GM12864 (cell line): ENCODE data around the gene AP3B2.
A peak's percentile ranks its signal among the peaks of the same experiment; 100 is the strongest.
"Not testable (repeated sequence)": the region's sequence is repeated elsewhere in the genome, so short reads cannot be mapped to it uniquely, and the experiment has no call there.

Experiments used
- DNase-seq: peaks from one replicate; pipeline ENCODE4 v3.0.0-alpha.2; 2011; ENCODE audit warnings: low read depth
- H3K4me3 ChIP-seq: 2 replicates; pipeline ENCODE4 v1.5.1; 2011; ENCODE audit warnings: mild to moderate bottlenecking, low read depth, low read length, control low read depth
- TF ChIP-seq, protein P1 (sequence below): IDR thresholded peaks from 2 replicates; pipeline ENCODE4 v1.5.1; 2011; ENCODE audit warnings: low read depth, mild to moderate bottlenecking, moderate library complexity, low read length, control low read depth, inconsistent platforms; ENCODE audit errors: missing control alignments

AP3B2 gene

DNA sequence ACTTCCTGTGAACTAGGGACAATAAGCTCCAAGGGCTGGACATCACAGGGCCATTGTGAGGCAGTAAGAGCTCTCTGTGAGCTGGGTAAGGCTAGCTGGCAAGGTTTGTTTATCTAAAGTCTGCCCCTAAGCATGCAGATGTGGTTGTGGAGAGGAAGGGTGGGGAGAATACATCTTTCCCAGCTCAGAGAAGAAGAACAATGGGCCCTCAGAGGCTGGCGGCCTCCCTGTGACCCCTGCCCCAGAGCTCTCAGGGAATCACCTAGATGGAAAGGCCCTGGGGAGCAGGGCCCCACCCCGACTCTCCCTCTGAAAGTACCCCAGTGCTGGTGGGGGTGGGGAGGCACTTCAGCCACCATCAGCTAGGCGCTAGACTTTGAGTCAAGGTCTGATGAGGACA is 4.3 kb upstream of the AP3B2 start:
- no peak for DNase-seq
- TF ChIP-seq, protein P1, sequence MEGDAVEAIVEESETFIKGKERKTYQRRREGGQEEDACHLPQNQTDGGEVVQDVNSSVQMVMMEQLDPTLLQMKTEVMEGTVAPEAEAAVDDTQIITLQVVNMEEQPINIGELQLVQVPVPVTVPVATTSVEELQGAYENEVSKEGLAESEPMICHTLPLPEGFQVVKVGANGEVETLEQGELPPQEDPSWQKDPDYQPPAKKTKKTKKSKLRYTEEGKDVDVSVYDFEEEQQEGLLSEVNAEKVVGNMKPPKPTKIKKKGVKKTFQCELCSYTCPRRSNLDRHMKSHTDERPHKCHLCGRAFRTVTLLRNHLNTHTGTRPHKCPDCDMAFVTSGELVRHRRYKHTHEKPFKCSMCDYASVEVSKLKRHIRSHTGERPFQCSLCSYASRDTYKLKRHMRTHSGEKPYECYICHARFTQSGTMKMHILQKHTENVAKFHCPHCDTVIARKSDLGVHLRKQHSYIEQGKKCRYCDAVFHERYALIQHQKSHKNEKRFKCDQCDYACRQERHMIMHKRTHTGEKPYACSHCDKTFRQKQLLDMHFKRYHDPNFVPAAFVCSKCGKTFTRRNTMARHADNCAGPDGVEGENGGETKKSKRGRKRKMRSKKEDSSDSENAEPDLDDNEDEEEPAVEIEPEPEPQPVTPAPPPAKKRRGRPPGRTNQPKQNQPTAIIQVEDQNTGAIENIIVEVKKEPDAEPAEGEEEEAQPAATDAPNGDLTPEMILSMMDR, result no peak

DNA sequence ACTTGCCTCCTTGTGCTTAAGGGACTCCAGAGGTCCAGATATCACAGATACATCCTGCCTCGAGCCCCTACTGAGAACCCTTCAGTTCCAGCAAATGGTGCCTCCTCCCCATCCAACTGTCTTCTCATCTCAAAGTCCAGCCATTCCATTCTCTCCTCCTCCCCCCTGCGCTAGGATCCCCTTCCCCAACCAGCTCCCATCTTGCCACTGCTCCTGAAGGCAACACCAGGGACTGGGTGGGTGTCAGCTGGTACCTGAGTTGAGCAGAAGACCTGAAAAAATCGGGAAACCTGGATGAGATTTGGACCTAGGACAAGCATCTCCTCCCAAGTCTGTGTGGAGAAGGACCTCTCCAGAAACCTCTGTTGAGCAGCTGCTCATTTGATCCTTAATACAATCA is 2.4 kb upstream of the AP3B2 start:
- no peak overlapping the region for H3K4me3 ChIP-seq
- TF ChIP-seq, protein P1, result no peak
- no peak for DNase-seq

More for the DNA sequence above, 4.3 kb upstream of the AP3B2 start:
- no peak overlapping the region for H3K4me3 ChIP-seq

GRCh38 chr15:82710926-82711490 is 1.3 kb upstream of the AP3B2 start:
- DNase-seq, result no peak
- TF ChIP-seq, protein P1, result no peak
- no peak overlapping the region for H3K4me3 ChIP-seq

DNA sequence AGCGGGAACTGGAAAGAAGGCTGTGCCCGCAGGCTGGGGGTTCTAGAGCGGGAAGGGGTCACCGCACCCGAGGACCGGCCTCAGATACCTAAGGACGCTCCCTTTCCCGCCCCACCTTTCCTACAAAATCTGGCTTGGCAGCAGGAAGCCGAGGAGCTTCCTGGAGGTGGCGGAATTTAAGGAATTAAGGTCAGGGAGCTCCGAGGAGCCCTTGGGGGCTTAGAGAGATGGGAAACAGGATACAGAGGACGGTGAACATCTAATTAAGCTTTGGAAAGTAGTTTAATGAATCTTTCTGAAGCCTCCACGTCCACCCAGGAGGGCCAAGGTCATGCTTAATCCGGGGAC is 507 bp upstream of the AP3B2 start:
- TF ChIP-seq, protein P1, result no peak
- DNase-seq, result no peak
- peak overlapping the region; percentile 65 for H3K4me3 ChIP-seq

DNA sequence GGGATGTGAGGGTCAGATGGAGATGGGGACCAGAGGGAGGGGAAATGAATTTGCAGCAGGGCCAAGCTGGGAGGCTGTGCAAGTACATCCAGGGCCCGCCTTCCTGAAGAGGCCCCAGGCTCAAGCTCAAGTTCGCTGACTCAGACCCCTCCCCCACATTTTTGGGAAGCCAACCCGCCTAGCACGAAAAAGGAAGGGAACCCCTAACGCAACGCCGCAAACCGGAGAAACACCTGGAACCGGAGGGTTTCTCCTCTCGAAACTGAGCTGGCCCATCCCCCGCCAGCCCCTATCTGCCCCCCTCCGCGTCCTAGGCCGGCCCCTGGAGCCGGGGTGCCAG is 624 bp downstream of the AP3B2 start:
- no peak for DNase-seq
- TF ChIP-seq, protein P1, result no peak
- H3K4me3 ChIP-seq, result peak overlapping the region; percentile 43

DNA sequence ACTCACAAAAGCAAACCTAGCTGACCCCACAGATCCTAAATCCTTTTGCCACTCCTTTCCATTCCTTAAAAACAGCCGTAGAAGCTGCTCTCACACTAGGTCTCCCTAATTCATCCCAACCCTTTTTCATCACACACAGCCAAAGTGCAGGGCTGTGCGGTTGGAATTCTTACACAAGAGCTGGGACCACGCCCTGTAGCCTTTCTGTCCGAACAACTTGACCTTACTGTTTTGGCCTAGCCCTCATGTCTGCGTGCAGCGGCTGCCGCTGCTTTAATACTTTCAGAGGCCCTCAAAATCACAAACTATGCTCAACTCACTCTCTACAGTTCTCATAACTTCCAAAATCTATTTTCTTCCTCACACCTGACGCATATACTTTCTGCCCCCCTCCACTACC is 3.8 kb downstream of the AP3B2 start:
- not testable (repeated sequence) for H3K4me3 ChIP-seq, DNase-seq

- no peak overlapping the region for H3K4me3 ChIP-seq
- TF ChIP-seq, protein P1, result no peak
- no peak for DNase-seq
These were observed 9.9 kb downstream of the AP3B2 start for GRCh38 chr15:82699726-82700125.
